NCI-H2107 treated with DMSO at 0.1 percent for 48 hours (cell line): ENCODE data around the gene CEP97.
"Not testable (repeated sequence)": the region's sequence is repeated elsewhere in the genome, so short reads cannot be mapped to it uniquely, and the experiment has no call there.

ENCODE experiments used
- DNase-seq: peaks from one replicate; lab custom pipeline; 2025; ENCODE audit not compliant: unreplicated experiment; lab: John Stamatoyannopoulos, UW

Gene CEP97

DNA sequence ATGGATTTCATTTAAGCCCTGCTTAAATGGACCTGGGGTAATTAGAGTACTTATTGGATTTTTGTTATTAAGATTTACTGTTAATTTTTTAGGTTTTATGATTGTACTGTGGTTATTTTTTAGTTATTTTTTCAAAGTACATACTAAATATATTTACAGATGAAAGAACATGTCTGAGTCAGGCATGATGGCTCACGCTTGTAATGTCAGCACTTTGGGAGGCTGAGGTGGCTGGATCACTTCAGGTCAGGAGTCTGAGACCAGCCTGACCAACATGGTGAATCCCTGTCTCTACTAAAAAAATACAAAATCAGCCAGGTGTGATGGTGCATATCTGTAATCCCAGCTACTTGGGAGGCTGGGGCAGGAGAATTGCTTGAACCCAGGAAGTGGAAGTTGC, 21.7 kb upstream of the CEP97 start:
- DNase-seq: no peak

DNA sequence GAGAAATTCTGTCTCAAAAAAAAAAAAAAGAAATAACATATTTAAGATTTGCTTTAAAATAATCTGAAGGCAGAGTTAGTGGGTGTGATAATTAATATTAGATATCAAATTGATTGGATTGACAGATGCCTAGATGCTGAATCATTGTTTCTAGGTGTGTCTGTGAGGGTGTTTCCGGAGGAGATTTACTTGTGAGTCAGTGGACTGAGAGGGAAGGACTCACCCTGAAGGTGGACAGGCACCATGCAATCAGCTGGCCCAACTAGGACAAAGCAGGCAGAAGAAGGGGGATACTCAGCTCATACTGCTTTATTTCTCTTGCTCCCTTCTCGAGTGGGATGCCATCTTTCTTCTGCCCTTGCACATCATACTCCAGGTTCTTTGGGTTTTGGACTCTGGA, 21.2 kb upstream of the CEP97 start:
- no peak for DNase-seq

DNA sequence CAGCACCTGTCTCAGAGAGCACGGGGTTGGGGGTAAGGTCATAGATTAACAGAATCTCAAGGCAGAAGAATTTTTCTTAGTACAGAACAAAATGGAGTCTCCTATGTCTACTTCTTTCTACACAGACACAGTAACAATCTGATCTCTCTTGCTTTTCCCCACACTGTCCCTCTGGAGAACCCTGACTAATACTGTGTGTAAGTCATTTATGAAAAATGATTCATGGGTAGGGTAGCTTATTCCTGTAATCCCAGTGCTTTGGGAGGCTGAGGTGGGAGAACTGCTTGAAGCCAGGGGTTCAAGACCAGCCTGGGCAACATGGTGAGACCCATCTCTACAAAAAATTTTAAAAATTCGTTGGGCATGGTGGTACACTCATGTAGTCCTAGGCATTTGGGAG, 19.8 kb upstream of the CEP97 start:
- DNase-seq: not testable (repeated sequence)

DNA sequence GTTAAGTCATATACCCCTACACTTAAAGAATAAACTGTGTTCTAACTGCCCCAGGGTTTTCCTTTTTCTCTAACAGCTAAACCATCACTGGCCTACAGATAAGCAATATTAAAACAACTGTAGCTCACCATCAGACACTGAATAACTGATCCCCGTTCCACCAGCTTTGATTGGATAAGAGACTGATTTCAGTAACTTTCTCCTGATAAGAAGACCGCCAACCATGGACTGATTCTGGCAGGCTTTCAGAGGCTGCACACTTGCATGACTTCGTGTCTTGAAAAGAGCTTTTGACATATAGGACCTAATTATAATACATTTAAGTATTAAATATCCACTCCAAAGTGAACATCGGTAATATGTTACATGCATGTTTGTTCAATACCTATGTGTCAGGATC, 15.3 kb upstream of the CEP97 start:
- no peak for DNase-seq

DNA sequence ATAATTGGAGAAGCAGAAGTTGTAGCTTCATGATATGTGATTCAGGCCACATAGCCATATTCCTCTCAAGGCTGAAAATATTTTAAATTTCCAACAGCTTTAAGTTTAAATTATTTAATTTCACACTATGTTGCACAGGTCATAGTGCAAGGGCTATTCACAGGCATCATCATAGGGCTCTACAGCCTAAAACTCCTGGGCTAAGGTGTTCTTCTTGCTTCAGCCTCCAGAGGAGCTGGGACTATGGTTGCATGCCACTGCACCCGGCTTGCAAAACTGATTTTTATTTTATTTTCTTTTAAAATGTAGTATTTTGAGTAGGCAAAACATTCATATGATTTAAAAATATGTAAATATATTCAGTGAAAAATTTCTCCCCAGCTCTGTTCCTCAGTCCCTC, 6.0 kb upstream of the CEP97 start:
- DNase-seq: no peak

DNA sequence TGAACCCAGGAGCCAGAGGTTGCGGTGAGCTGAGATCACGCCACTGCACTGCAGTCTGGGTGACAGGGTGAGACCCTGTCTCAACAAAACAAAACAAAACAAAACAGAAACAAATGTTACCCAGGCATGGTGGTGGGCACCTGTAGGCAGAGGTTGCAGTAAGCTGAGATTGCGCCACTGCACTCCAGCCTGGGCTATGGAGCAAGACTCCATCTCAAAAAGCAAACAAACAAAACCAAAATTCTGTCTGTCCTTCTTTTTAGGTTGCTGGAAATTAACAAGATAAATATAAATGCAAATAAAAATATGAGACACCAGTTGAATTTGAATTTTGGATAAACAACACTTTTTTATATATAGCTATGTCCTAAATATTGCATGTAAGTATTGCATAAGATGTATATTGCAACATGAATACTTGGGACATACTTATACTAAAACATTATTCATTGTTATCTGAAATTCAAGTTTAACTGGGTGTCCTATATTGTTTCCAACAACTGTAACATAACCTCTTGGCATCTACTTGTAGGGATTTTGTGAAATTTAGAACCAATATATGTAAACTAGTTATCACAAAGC, 4.7 kb upstream of the CEP97 start:
- no peak for DNase-seq

DNA sequence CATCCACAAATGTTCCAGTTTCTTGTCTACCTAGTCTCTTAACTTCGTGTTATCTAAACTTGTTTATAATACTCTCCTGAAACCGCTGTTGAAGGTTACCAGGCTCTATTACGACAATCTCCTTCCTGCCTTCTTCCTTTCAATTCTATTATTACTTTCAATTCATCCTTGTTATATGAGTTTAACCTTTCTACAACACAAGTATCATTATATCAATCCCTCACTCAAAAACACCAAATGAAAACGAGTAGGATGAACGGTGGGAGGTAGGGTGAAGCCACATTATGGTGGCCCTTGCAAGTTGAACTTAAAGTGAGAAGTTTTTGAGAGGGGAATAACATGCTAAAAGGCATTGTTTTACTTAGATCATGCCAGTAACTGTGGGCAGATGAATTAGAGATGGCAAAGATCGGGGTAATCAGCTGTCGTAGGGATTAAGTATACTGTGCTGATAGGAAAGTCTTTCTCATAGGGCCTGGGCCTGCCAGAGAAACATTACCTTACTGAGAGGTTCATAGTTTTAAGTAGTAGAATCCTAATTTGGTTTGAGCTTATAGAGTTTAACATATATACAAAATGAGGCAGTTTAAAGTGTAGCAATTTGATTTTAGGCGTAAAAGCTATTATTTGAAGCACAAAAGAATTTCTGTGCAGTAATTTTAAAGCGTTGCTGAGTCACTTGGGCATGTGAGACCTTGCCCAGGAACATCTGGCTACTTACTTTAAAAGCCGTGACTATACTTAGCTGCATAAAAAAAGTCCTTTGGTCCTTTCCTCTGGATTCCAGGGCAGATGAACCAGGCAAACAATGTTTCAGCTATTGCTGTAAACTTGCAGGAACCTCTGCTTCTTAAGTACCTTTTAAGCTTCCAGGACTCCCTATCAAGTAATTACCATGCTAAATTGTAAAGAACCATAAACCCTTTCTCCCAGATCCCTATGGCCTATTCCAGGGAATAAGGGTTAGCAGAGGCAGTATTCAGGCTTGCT, 3.3 kb upstream of the CEP97 start:
- no peak for DNase-seq

DNA sequence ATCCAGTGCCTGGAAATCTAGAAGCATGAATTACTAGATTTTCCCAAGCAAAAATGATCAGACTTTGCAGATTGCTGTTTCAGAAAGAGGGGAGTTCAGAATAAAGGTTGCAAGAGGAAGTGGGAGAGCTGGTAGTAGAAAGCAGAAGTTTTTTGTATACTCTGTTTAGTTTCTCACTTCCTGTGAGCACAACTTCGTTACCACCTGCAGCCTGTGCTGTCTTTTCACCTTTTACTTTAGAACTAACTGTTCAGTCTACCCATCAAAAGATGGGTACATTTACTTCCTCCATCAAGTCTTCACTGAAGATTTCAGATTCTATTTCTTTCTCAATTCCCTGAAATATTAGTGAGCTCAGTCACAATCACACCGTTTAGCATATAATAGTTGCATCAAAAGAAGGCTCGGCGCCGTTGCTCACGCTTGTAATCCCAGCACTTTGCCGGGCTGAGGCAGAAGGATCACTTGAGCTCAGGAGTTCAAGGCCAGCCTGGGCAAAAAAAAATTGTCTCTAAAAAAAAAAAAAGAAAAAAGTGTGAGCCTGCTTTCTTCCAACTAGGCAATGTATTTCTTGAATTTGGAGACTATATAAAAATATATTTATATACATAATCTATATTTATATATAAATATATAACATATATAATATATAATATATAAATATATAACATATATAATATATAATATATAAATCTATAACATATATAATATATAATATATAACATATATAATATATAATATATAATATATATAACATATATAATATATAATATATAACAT, 1.8 kb upstream of the CEP97 start:
- no peak for DNase-seq

DNA sequence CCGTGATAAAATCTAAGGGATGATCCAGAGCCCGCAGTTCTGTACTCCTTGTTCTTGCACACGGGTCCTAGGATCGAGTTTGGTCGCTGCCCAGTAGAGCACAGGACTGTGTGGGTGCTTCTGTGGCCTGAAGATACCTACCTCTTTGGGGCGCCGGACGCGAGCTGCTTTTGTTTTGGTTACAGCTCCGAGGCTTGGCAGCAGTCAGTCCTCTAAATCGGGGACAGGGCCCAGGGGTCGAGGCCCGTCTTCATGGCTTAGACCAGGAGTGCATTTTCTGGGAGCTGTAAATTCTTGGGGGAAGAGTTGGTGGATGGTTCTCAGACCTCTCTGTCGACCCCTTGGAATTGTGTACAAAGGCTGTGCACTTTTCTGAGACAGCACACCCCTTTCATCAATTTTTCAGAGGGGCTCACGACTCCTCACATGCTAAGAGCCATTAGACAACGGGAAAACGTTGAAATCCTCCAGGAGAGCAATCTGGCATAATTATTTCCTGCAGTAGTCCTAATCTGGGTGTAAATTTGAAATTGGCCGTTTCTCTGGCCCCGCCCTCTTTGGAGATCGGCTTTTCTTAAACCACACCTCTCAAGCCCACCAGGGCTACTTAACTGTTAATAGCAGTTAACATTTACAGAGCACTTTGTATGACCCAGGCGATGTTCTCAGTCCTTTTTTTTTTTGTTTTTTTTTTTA, 928 bp downstream of the CEP97 start:
- peak; percentile 35 for DNase-seq

DNA sequence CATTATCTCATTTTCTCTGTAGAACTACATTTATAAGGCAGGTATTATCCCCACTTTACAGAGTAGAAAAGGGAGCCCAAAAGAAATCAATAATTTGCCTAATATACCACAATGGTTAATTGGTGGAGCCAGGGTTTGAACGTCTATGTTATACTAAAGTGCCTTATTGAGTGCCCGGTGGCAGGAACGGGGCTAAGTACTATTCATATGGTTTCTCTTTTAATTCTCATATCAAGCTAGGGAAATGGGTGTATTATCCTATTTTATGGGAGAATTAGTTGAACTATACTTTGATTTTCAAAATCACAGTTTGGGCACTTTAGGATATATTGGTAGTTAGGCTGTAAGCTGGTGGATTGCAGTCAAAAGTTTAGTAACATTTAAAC, 1.5 kb downstream of the CEP97 start:
- DNase-seq: peak; percentile 6

DNA sequence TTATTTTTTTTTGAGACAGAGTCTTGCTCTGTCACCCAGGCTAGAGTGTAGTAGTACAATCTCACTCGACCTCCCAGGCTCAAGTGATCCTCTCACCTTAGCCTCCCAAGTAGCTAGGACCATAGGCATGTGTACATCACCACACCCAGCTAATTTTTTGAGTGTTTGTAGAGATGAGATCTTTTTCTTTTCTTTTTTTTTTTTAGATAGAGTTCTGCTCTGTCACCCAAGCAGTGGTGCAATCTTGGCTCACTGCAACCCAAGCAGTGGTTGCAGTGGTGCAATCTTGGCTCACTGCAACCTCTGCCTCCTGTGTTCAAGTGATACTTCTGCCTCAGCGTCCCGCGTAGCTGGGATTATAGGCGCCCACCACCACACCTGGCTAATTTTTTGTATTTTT, 5.2 kb downstream of the CEP97 start:
- no peak for DNase-seq

DNA sequence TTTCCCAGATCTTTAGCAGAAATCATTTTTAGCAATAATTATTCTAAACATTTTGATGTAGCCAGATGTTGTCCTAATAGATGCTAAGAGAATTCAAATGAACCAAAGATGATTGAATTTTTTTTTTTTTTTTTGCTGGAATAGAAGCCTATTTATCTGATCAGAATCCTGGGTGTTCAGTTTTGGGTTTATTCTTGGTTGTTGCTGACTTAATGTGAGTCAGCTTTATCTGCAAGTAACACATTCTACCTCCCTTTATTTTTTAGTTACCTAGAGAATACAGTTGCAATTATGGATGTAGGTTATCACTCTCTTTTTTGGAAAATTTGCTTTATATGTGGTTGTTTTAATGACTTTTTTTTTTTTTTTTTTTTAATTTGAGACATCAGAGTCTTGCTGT, 6.4 kb downstream of the CEP97 start:
- no peak for DNase-seq

DNA sequence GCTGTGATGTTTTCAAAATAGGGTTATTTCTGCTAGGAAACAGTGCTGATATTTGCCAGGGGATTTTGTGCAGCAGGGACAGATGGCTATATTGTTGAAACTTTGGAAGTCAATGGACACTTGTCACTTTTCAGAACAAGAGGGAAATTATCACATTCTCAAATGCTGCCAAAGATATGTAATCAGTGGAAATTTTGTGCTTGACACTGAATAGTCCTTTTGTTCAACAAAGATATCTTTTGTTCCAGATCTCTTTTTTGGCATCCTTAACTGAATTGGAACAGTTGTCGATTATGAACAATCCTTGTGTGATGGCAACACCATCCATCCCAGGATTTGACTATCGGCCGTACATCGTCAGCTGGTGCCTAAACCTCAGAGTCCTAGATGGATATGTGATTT, 7.8 kb downstream of the CEP97 start:
- no peak for DNase-seq

DNA sequence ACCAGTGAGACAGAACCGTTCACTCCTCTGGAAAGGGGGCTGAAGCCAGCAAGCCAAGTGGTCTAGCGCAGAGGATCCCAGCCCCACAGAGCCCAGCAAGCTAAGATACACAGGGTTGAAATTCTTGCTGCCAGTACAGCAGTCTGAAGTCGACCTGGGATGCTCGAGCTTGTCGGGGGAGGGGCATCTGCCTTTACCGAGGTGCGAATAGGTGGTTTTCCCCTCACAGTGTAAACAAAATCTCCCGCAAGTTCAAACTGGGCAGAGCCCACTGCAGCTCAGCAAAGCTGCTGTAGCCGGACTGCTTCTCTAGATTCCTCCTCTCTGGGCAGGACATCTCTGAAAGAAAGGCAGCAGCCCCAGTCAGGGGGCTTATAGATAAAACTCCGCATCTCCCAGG, 11.4 kb downstream of the CEP97 start:
- DNase-seq: no peak

DNA sequence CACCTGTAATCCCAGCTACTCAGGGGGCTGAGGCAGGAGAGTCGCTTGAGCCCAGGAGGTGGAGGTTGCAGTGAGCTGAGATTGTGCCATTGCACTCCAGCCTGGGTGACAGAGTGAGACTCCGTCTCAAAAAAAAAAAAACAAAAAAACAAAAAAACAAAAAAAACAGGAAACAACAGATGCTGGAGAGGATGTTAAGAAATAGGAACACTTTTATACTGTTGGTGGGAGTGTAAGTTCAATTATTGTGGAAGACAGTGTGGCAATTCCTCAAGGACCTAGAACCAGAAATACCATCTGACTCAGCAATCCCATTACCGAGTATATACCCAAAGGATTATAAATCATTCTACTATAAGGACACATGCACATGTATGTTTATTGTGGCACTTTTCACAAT, 17.5 kb downstream of the CEP97 start:
- not testable (repeated sequence) for DNase-seq

DNA sequence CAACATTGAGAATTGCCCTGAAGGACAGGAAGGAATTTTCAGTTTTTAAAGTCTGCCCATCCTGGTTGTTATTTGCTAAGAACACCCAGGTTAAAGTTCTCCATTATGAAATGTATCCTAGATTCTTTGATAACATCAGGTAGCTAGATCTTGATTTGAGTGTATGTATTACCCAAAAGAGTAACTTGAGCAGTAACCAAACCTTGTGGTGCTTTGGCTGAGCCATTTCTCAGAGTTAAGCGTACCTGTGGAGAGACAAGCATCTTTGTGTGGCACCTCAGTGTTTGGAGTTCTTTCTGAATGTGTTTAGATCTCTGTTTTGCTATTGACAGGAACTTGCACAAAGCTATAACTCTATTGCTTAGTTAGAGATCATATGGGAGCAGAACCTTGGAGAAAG, 20.4 kb downstream of the CEP97 start:
- DNase-seq: no peak

DNA sequence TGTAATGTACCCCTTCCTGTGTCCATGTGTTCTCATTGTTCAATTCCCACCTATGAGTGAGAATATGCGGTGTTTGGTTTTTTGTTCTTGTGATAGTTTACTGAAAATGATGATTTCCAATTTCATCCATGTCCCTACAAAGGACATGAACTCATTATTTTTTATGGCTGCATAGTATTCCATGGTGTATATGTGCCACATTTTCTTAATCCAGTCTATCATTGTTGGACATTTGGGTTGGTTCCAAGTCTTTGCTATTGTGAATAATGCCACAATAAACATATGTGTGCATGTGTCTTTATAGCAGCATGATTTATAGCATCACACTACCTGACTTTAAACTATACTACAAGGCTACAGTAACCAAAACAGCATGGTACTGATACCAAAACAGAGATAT, 21.5 kb downstream of the CEP97 start:
- not testable (repeated sequence) for DNase-seq

DNA sequence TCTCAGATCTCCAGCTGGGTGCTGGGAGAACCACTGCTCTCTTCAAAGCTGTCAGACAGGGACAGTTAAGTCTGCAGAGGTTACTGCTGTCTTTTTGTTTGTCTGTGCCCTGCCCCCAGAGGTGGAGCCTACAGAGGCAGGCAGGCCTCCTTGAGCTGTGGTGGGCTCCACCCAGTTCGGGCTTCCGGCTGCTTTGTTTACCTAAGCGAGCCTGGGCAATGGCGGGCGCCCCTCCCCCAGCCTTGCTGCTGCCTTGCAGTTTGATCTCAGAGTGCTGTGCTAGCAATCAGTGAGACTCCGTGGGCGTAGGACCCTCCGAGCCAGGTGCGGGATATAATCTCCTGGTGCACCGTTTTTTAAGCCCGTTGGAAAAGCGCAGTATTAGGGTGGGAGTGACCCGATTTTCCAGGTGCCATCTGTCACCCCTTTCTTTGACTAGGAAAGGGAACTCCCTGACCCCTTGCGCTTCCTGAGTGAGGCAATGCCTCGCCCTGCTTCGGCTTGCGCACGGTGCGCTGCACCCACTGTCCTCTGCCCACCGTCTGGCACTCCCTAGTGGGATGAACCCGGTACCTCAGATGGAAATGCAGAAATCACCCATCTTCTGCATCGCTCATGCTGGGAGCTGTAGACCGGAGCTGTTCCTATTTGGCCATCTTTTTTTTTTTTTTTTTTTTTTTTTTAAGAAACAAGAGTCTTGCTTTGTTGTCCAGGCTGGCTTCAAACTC, 29.1 kb downstream of the CEP97 start:
- not testable (repeated sequence) for DNase-seq

DNA sequence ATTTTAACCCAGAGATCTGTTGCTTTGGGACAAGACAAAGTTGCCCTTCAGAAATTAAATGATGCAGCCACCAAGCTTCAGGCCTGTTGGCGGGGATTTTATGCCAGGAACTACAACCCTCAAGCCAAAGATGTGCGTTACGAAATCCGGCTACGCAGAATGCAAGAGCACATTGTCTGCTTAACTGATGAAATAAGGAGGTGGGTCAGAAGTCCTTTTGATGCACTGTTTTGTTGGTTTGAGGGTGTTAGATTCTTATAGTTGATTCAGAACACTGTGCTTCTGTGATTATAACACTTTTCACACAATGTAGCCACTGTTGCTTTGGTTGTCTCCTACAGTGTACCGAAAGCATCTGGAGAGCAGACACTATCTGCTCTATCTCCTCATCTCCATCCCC, 33.8 kb downstream of the CEP97 start:
- no peak for DNase-seq

DNA sequence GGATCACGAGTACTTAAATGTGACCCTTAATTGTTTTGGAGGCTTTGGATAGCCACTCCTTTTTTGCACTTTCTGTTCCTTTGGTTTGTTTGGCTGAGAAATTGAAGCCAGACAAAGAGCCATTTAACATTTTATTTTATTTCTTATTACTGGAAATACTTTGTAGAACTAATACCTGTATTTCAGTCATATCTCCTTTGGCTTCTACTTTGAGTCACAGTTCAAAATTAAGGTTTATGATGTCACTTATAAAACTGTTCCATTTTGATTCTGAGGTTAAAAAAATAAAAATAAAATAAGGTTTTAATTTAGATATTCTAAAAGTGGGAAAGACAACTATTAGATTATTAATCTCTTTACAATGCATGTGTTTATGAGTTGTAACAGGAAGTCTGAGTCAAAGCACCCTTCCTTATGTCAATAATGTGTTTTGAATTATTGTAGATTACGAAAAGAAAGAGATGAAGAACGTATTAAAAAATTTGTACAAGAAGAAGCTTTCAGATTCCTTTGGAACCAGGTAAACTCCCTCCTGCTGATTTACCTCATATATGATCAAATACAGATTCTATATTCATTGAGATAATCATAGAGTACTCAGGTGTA, 37.7 kb downstream of the CEP97 start:
- DNase-seq: no peak
